Peyer's patch (tissue), 4 donors: ENCODE measurements around the gene TRIM37. TPM values are rescaled to one million over a fixed set of nuclear protein-coding genes. Genes with fewer than 3 reads are reported as not detected.

ENCODE experiments used
- DNase-seq, 3 donors: peaks; one replicate each; pipeline ENCODE4 v3.0.0-alpha.2; 2017 to 2019
- H3K27ac ChIP-seq, 4 donors: fragments of 200-600 bp; sonication (generic); one replicate each; pipeline ENCODE4 v1.5.1; 2016 to 2019
- H3K27me3 ChIP-seq, 2 donors: fragments of 200-600 bp; sonication (generic); one replicate each; pipeline ENCODE4 v1.5.1; 2019
- H3K36me3 ChIP-seq, 3 donors: fragments of 200-600 bp; sonication (generic); one replicate each; pipeline ENCODE4 v1.5.1; 2016 to 2019
- H3K4me1 ChIP-seq, 4 donors: fragments of 200-600 bp; sonication (generic); one replicate each; pipeline ENCODE4 v1.5.1; 2016 to 2019
- H3K4me3 ChIP-seq, 4 donors: fragments of 200-600 bp; sonication (generic); 1 replicate in 3 of 4; 2 replicates in 1 of 4; pipeline ENCODE4 v1.5.1; 2016 to 2019; ENCODE audit warnings: mild to moderate bottlenecking in 1 of 4
- H3K9me3 ChIP-seq, 4 donors: fragments of 200-600 bp; sonication (generic); one replicate each; pipeline ENCODE4 v1.5.1; 2016 to 2019; ENCODE audit warnings: mild to moderate bottlenecking in 1 of 4
- POLR2A ChIP-seq, 2 donors: fragments of 450-650 bp; IDR thresholded peaks; one replicate each; pipeline ENCODE4 v1.5.1; 2017; ENCODE audit warnings: antibody characterized with exemption in 2 of 2, mild to moderate bottlenecking in 2 of 2, moderate library complexity in 2 of 2
- total RNA-seq, 4 donors: library from RNA; depleted of rRNA; stranded (reverse); fragments of >200 nt; gene quantifications; one replicate each; pipeline ENCODE4 v1.1.0, GENCODE V29; 2016
- TF ChIP-seq, protein P1 (sequence below), 6 experiments: fragments of 450-650 bp in 4 of 6; fragments of 200-600 bp in 2 of 6; sonication (generic) in 1 of 6; IDR thresholded peaks; one replicate each; pipeline ENCODE4 v1.5.1; 2017 to 2019; ENCODE audit warnings: antibody characterized with exemption in 6 of 6, mild to moderate bottlenecking in 3 of 6, moderate library complexity in 1 of 6

TRIM37 gene
- total RNA-seq, 4 donors from 2014 or later = 9.8 to 31.4 (median 14.7) TPM

DNA sequence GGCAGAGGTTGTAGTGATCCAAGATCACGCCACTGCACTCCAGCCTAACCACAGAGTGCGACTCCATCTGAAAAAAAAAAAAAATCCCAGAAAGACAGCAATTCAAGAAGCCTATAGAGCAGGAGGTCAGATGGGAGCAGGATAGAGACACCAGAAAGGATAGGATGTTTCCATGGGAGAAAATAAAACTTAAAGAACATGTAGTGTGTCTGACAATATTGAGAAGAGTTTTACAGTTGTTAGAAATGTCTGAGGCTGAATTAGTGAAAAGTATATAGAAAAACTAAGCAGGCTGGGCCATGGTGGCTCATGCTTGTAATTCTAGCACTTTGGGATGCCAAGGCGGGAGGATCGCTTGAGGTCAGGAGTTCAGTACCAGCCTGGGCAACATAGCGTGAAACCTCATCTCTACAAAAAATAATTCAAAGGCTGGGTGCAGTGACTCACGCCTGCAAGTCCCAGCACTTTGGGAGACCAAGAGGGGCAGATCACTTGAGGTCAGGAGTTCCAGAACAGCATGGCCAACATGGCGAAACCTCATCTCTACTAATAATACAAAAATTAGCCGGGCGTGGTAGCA lies 15.3 kb upstream of the TRIM37 start:
- DNase-seq = no peak
- Histone ChIP-seq H3K4me3 (no peak overlapping the region), H3K27me3 (no peaks in the 10 kb centered on the region), H3K4me1 (no peaks in the 10 kb centered on the region), H3K27ac (no peak overlapping the region), H3K9me3 (no peaks in the 10 kb centered on the region), H3K36me3 (peaks cover 0 to 7% (median 0%) of the 10 kb centered on the region in 3 donors)
- TF ChIP-seq, protein P1, sequence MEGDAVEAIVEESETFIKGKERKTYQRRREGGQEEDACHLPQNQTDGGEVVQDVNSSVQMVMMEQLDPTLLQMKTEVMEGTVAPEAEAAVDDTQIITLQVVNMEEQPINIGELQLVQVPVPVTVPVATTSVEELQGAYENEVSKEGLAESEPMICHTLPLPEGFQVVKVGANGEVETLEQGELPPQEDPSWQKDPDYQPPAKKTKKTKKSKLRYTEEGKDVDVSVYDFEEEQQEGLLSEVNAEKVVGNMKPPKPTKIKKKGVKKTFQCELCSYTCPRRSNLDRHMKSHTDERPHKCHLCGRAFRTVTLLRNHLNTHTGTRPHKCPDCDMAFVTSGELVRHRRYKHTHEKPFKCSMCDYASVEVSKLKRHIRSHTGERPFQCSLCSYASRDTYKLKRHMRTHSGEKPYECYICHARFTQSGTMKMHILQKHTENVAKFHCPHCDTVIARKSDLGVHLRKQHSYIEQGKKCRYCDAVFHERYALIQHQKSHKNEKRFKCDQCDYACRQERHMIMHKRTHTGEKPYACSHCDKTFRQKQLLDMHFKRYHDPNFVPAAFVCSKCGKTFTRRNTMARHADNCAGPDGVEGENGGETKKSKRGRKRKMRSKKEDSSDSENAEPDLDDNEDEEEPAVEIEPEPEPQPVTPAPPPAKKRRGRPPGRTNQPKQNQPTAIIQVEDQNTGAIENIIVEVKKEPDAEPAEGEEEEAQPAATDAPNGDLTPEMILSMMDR (IDR thresholded peaks at IDR 0.05) = no peak
- no peak for TF ChIP-seq POLR2A (IDR thresholded peaks at IDR 0.05)

DNA sequence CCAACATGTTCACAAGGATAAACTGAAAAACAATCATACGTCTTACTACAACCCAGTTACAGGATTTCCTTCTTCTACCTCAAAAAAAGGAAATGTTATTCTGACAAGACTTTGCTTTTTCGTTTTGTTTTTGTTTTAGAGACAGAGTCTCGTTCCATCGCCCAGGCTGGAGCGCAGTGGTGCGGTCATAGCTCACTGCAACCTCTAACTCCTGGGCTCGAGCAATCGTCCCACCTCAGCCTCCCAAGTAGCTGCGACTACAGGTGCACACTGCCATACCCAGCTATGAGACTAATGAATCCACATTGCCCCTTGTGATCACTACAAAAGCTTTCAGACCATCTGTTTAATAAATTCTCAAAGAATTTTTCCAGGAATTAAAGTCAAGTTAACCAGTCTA lies 8.8 kb upstream of the TRIM37 start:
- H3K4me3 ChIP-seq = no peak overlapping the region
- H3K36me3 ChIP-seq = peaks cover 0 to 7% (median 0%) of the 10 kb centered on the region in 3 donors
- TF ChIP-seq, protein P1 (IDR thresholded peaks at IDR 0.05) = no peak
- TF ChIP-seq POLR2A (IDR thresholded peaks at IDR 0.05) = no peak
- H3K4me1 ChIP-seq = no peaks in the 10 kb centered on the region
- no peak overlapping the region for H3K27ac ChIP-seq
- no peak for DNase-seq
- no peaks in the 10 kb centered on the region for H3K27me3 ChIP-seq
- no peaks in the 10 kb centered on the region for H3K9me3 ChIP-seq

DNA sequence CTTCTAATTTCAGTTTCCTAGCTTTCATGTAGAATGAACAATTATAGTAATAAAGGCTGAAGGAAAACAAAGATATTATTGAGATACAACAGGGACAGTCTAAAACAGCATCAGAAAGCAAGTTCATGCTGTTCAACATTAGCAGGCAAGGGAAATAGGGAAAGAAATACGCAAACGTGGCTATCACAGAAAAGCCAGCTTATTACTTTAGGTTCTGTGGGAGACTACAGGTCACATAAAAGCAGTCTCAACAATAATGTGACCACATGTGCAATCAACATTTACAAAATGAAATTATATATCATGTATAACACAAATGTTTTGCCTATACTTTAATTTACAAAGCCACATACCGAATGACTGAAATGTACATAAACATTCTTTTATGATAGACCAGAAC lies 4.9 kb upstream of the TRIM37 start:
- H3K36me3 ChIP-seq = no peaks in the 10 kb centered on the region
- TF ChIP-seq, protein P1 (IDR thresholded peaks at IDR 0.05) = no peak
- TF ChIP-seq POLR2A (IDR thresholded peaks at IDR 0.05) = no peak
- no peak overlapping the region for H3K4me3 ChIP-seq
- peaks cover 0 to 8% (median 0%) of the 10 kb centered on the region in 4 donors for H3K4me1 ChIP-seq
- H3K9me3 ChIP-seq = no peaks in the 10 kb centered on the region
- DNase-seq = no peak
- H3K27ac ChIP-seq = no peak overlapping the region
- no peaks in the 10 kb centered on the region for H3K27me3 ChIP-seq

DNA sequence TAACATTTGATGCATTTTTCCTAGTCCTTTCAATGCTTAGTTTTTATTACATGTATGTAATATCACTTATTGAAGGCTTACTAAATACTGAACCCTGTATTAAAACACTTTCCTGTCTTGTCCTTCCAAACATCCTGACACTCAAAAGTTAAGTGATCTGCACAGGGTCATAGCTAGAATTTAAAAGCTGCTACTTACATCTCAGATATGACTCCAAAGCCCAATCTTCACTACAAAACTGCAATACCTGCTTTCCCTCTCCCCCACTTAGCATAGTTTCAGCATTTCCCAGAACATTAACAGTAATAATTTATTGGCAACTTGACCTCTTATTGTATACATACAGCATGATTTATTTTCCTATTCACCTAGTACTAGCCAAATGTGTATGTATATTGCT lies 4.3 kb upstream of the TRIM37 start:
- TF ChIP-seq, protein P1 (IDR thresholded peaks at IDR 0.05) = no peak
- TF ChIP-seq POLR2A (IDR thresholded peaks at IDR 0.05) = no peak

DNA sequence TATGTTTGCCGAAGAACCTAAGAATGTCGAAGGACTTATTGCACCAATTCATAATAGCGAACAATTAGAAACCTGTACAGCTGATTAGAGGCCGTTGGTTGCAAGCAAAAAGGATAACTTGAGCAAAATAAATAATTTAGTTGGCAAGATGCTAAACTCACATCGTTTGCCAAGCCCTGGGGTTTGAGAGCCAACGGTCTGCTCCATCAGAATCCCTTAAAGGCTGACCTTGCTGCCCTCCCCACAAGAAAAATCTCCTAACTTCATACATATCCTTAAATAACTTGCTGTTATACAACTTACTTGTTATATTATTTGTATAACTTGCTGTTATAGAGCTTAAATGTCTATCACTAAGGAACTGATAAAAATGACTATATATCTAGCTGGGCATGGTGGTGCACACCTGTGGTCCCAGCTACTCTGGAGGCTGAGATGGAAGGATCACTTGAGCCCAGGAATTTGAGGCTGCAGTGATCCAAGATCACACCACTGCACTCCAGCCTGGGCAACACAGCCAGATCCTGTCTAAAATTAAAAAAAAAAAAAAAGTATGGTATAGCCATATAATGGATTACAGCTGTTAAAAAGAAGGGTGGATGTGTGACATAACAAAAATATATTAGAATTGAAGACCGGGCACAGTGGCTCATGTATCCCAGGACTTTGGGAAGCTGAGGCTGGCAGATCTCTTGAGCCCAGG lies 1.9 kb upstream of the TRIM37 start:
- Histone ChIP-seq H3K27me3 (no peaks in the 10 kb centered on the region), H3K36me3 (no peaks in the 10 kb centered on the region), H3K4me1 (peaks cover 0 to 21% (median 1%) of the 10 kb centered on the region in 4 donors), H3K9me3 (no peaks in the 10 kb centered on the region), H3K27ac (no peak overlapping the region), H3K4me3 (no peak overlapping the region)
- DNase-seq = no peak
- TF ChIP-seq, protein P1 (IDR thresholded peaks at IDR 0.05) = no peak
- TF ChIP-seq POLR2A (IDR thresholded peaks at IDR 0.05) = no peak

More for the DNA sequence above, 4.3 kb upstream of the TRIM37 start:
- no peaks in the 10 kb centered on the region for H3K9me3 ChIP-seq
- H3K27ac ChIP-seq = no peak overlapping the region
- H3K36me3 ChIP-seq = no peaks in the 10 kb centered on the region
- DNase-seq = no peak
- no peaks in the 10 kb centered on the region for H3K27me3 ChIP-seq
- H3K4me3 ChIP-seq = no peak overlapping the region
- H3K4me1 ChIP-seq = peaks cover 0 to 8% (median 0%) of the 10 kb centered on the region in 4 donors
